HG03460 (cell line): ENCODE measurements around the gene OR11L1.

Source experiments
- ATAC-seq: cut with Tn5 transposase; IDR thresholded peaks from one replicate; pipeline ENCODE4 v1.9.1; 2021; ENCODE audit not compliant: unreplicated experiment

Gene OR11L1

GRCh38 chr1:247841796-247842195 is at the start of gene OR11L1:
Gene OR11L1 (minus strand): TSS chr1:247841896. CDS start chr1:247841896, 0 bp downstream.
- no peak for ATAC-seq

- ATAC-seq = no peak
These were observed 43.2 kb upstream of the OR11L1 start for GRCh38 chr1:247884797-247885413.

GRCh38 chr1:247883346-247883745 is 41.6 kb upstream of the OR11L1 start:
- no peak for ATAC-seq

- ATAC-seq = no peak
These were observed 23.7 kb upstream of the OR11L1 start for GRCh38 chr1:247865416-247865815.

- no peak for ATAC-seq
These were observed 22.9 kb upstream of the OR11L1 start for GRCh38 chr1:247864644-247865043.

- no peak for ATAC-seq
These were observed 21.1 kb upstream of the OR11L1 start for GRCh38 chr1:247862756-247863155.

GRCh38 chr1:247857985-247858619 is 16.4 kb upstream of the OR11L1 start:
- no peak for ATAC-seq

- ATAC-seq = peak; percentile 42
These were observed 15.6 kb upstream of the OR11L1 start, which contains the start of gene TRIM58 for GRCh38 chr1:247857069-247857984. Gene TRIM58 (plus strand): TSS chr1:247857187. CDS start chr1:247857247, 60 bp downstream.

- no peak for ATAC-seq
These were observed 14.2 kb upstream of the OR11L1 start for GRCh38 chr1:247855911-247856310.

- no peak for ATAC-seq
These were observed 13.3 kb upstream of the OR11L1 start for GRCh38 chr1:247854899-247855545.

GRCh38 chr1:247849616-247850015 is 7.9 kb upstream of the OR11L1 start:
- ATAC-seq = no peak

GRCh38 chr1:247848346-247848745 is 6.7 kb upstream of the OR11L1 start:
- ATAC-seq = no peak

- ATAC-seq = no peak
These were observed 4.0 kb upstream of the OR11L1 start for GRCh38 chr1:247845693-247846017.

- no peak for ATAC-seq
These were observed 3.5 kb upstream of the OR11L1 start for GRCh38 chr1:247845011-247845692.

GRCh38 chr1:247843411-247843810 is 1.7 kb upstream of the OR11L1 start:
- ATAC-seq = no peak

GRCh38 chr1:247840818-247841217 is 878 bp downstream of the OR11L1 start:
- no peak for ATAC-seq

- no peak for ATAC-seq
These were observed 8.1 kb downstream of the OR11L1 start for GRCh38 chr1:247833601-247834000.

- ATAC-seq = no peak
These were observed 12.0 kb downstream of the OR11L1 start for GRCh38 chr1:247829656-247830055.

GRCh38 chr1:247825362-247825761 is 16.3 kb downstream of the OR11L1 start:
- no peak for ATAC-seq

GRCh38 chr1:247824023-247824422 is 17.7 kb downstream of the OR11L1 start, which contains the start of gene OR14A16:
Gene OR14A16 (minus strand): TSS chr1:247824119. CDS start chr1:247815729, 8,390 bp downstream.
- no peak for ATAC-seq

- no peak for ATAC-seq
These were observed 19.6 kb downstream of the OR11L1 start for GRCh38 chr1:247822060-247822459.
